GM18873 (cell line): ENCODE data around the gene PLPPR1.

ENCODE experiments used
- ATAC-seq: cut with Tn5 transposase; IDR thresholded peaks from one replicate; pipeline ENCODE4 v1.9.1; 2021; ENCODE audit warnings: mild to moderate bottlenecking, moderate library complexity, moderate number of reproducible peaks; ENCODE audit not compliant: unreplicated experiment, low FRiP score

The PLPPR1 gene

DNA sequence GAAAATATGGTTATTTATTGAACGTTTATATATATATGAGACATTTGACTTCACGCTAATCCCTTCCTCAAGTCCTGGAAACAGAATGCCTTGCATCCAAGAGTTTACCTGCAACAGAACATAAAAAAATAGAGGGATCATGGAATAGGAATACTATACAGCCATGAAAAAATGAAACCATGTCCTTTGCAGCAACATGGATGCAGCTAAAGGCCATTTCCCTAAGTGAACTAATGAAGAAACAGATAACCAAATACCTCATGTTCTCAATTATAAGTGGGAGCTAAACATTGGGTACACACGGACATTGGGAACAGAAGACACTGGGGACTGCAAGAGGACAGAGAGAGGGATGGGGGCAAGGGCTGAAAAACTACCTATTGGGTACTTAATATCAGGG is 343.3 kb downstream of the PLPPR1 start:
- ATAC-seq, result no peak

DNA sequence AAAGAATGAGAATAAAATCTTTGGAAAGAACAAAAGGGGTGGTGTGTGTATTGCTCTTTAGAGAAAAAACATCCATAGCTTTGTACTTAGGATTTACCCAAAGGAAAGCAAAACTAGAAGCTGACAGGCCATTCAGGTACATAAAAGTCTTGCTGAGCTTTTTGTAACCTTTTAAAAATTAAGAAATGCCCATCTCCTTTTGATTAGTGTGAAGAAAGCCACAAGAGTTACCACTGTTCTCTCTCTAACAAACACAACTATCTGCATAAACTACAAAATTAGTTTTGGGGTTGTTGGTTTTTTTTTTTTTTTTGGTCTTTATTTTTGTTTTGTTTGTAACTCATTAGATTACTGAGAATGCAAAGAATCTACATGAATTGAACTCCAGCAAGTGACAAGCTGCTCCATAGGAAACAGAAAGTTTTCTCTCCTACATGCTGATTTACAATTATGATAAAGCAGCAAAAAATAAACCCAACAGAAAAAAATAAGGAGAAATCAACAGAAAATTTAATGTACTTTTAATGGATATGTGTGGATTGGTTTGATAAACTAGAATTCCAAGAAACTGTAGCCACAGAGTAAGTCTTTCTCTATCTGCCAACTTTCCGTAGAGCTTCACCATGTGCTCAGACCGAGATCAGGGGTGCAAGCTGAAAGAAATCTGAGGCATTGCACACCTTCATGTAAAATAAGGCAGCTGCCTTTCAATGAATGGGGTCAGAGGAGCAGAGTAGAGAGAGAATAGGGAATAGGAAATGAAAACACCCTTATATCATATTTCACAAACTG is 344.0 kb downstream of the PLPPR1 start:
- no peak for ATAC-seq
